IMR-90 (cell line): Measurements from ENCODE around the gene KAT6B. TPM values are rescaled to one million over a fixed set of nuclear protein-coding genes. Genes with fewer than 3 reads are reported as not detected.

Experiments
- ATAC-seq: fragments of 200-7000 bp; cut with Tn5 transposase; 2 replicates; pipeline ENCODE4 v1.9.1; 2020; ENCODE audit warnings: low read depth, mild to moderate bottlenecking, moderate library complexity
- BruUV-seq: library from RNA; stranded (reverse); fragments of 400-500 nt; replicated peaks from 2 replicates; lab custom pipeline; 2021; lab: Mats Ljungman, UMichigan
- CTCF ChIA-PET: fragments of 300-600 bp; formaldehyde crosslinking; extraction: SDS; loops from one replicate; lab custom pipeline; 2021; ENCODE audit warnings: antibody characterized with exemption; lab: Yijun Ruan, JAX
- POLR2A ChIA-PET: fragments of 300-600 bp; sonication (Branson Sonifier 250); formaldehyde crosslinking; loops from one replicate; lab custom pipeline; 2022; ENCODE audit warnings: antibody characterized with exemption; ENCODE audit not compliant: unreplicated experiment; lab: Charles Lee
- DNase-seq: peaks from one replicate; pipeline ENCODE4 v3.0.0; 2013
- H2AFZ ChIP-seq: replicated peaks from 2 replicates; pipeline ENCODE3; 2013; ENCODE audit warnings: low read length, mild to moderate bottlenecking; ENCODE audit not compliant: poor library complexity
- H2AK5ac ChIP-seq: 2 replicates; pipeline ENCODE4 v1.6.1; 2013; ENCODE audit warnings: low read depth, low read length, inconsistent platforms
- H2AK9ac ChIP-seq: replicated peaks from 2 replicates; pipeline ENCODE3; 2013; ENCODE audit warnings: mild to moderate bottlenecking, low read depth, low read length, moderate library complexity; ENCODE audit not compliant: poor library complexity
- H2BK120ac ChIP-seq: 2 replicates; pipeline ENCODE4 v1.6.1; 2013; ENCODE audit warnings: low read depth, low read length, inconsistent platforms
- H2BK15ac ChIP-seq: 3 replicates; pipeline ENCODE4 v1.6.1; 2013; ENCODE audit warnings: low read depth, low read length, inconsistent platforms
- H2BK20ac ChIP-seq: 2 replicates; pipeline ENCODE4 v1.6.1; 2013; ENCODE audit warnings: low read depth, mild to moderate bottlenecking, inconsistent platforms, low read length, moderate library complexity
- H2BK5ac ChIP-seq: 2 replicates; pipeline ENCODE4 v1.6.1; 2013; ENCODE audit warnings: mild to moderate bottlenecking, low read depth, low read length, inconsistent platforms; ENCODE audit not compliant: poor library complexity, severe bottlenecking
- H3K14ac ChIP-seq: replicated peaks from 2 replicates; pipeline ENCODE4 v1.6.1; 2013; ENCODE audit warnings: low read depth, low read length, inconsistent platforms
- H3K18ac ChIP-seq: 2 replicates; pipeline ENCODE4 v1.6.1; 2013; ENCODE audit warnings: low read depth, low read length, control low read depth
- H3K23ac ChIP-seq: 2 replicates; pipeline ENCODE4 v1.6.1; 2013; ENCODE audit warnings: low read depth, low read length, inconsistent platforms
- H3K27ac ChIP-seq: 2 replicates; pipeline ENCODE4 v1.5.1; 2013; ENCODE audit warnings: mild to moderate bottlenecking, control low read depth, low read length; ENCODE audit not compliant: insufficient read depth
- H3K27me3 ChIP-seq: 2 replicates; pipeline ENCODE4 v1.6.1; 2013; ENCODE audit warnings: low read length; ENCODE audit not compliant: control insufficient read depth, insufficient read depth
- H3K36me3 ChIP-seq: 2 replicates; pipeline ENCODE4 v1.6.1; 2013; ENCODE audit warnings: low read length, mixed read lengths; ENCODE audit not compliant: control insufficient read depth, insufficient read depth
- H3K4ac ChIP-seq: 2 replicates; pipeline ENCODE4 v1.6.1; 2013; ENCODE audit warnings: low read depth, low read length, inconsistent platforms
- H3K4me1 ChIP-seq: 2 replicates; pipeline ENCODE4 v1.6.1; 2013; ENCODE audit warnings: low read length, mixed read lengths; ENCODE audit not compliant: control insufficient read depth, insufficient read depth
- H3K4me2 ChIP-seq: 2 replicates; pipeline ENCODE4 v1.6.1; 2013; ENCODE audit warnings: low read depth, mild to moderate bottlenecking, control low read depth, low read length, moderate library complexity
- H3K4me3 ChIP-seq: 2 replicates; pipeline ENCODE4 v1.5.1; 2013; ENCODE audit warnings: low read depth, mild to moderate bottlenecking, control low read depth, low read length, moderate library complexity; ENCODE audit not compliant: insufficient read depth
- H3K56ac ChIP-seq: 2 replicates; pipeline ENCODE4 v1.6.1; 2013; ENCODE audit warnings: low read length, inconsistent platforms; ENCODE audit not compliant: insufficient read depth; ENCODE audit errors: extremely low read depth
- H3K79me1 ChIP-seq, 2 experiments: 2 replicates each; pipeline ENCODE4 v1.6.1; 2013; ENCODE audit warnings: low read length in 2 of 2, inconsistent platforms in 1 of 2, low read depth in 1 of 2
- H3K9ac ChIP-seq: 2 replicates; pipeline ENCODE4 v1.6.1; 2013; ENCODE audit warnings: low read depth, low read length, control low read depth
- H3K9me1 ChIP-seq: 2 replicates; pipeline ENCODE4 v1.6.1; 2013; ENCODE audit warnings: low read length, inconsistent platforms; ENCODE audit not compliant: insufficient read depth
- H3K9me3 ChIP-seq: 2 replicates; pipeline ENCODE4 v1.6.1; 2013; ENCODE audit warnings: low read length; ENCODE audit not compliant: control insufficient read depth, insufficient read depth
- H4K20me1 ChIP-seq: 2 replicates; pipeline ENCODE4 v1.6.1; 2013; ENCODE audit warnings: low read length, inconsistent platforms; ENCODE audit not compliant: insufficient read depth
- H4K5ac ChIP-seq: 2 replicates; pipeline ENCODE4 v1.6.1; 2013; ENCODE audit warnings: mild to moderate bottlenecking, low read depth, low read length, control low read depth
- H4K8ac ChIP-seq, 2 experiments: 2 replicates each; pipeline ENCODE4 v1.6.1; 2013; ENCODE audit warnings: low read depth in 2 of 2, low read length in 2 of 2, control low read depth in 1 of 2, inconsistent platforms in 1 of 2
- H4K91ac ChIP-seq: 2 replicates; pipeline ENCODE4 v1.6.1; 2013; ENCODE audit warnings: low read depth, low read length, inconsistent platforms; ENCODE audit not compliant: insufficient read depth
- MAFK ChIP-seq: IDR thresholded peaks from 2 replicates; pipeline ENCODE4 v1.6.1; 2012; ENCODE audit warnings: low read depth, low read length, improper control_type of control experiment
- MAZ ChIP-seq: IDR thresholded peaks from 2 replicates; pipeline ENCODE4 v1.6.1; 2012; ENCODE audit warnings: low read depth, mild to moderate bottlenecking, low read length, improper control_type of control experiment, moderate library complexity, borderline replicate concordance
- RAD21 ChIP-seq: IDR thresholded peaks from 2 replicates; pipeline ENCODE4 v1.6.1; 2012; ENCODE audit warnings: low read length, improper control_type of control experiment
- WGBS, 2 experiments: methylation state at CpG; one replicate each; pipeline versions ENCODE4 v1.1.5 to v1.1.7; 2013; ENCODE audit warnings: missing lambda C conversion rate in 2 of 2; ENCODE audit not compliant: insufficient read length in 1 of 2; ENCODE audit errors: extremely low coverage in 2 of 2; 5-methylcytosine and 5-hydroxymethylcytosine counted together
- dilution Hi-C: fragments of 300-500 bp; cut with HindIII; formaldehyde crosslinking; loops from one replicate; pipeline ENCODE4 v1.14.3; 2018; ENCODE audit warnings: low sequenced_read_pairs; ENCODE audit not compliant: unreplicated experiment
- in situ Hi-C: fragments of 300-500 bp; cut with MboI; formaldehyde crosslinking; loops from 3 replicates; pipeline ENCODE4 v1.14.3; 2019; ENCODE audit warnings: low sequenced_read_pairs, inconsistent platforms, mixed read lengths
- intact Hi-C: fragments of 100-400 bp; cut with micrococcal nuclease; formaldehyde crosslinking; loops from 2 replicates; pipeline ENCODE4 v1.10.0; 2022
- polyA plus RNA-seq, 3 experiments: library from polyadenylated mRNA; depleted of rRNA; stranded (reverse); fragments of >200 nt; gene quantifications; 2 replicates each; pipeline ENCODE4 v1.2.3, GENCODE V29; 2012; ENCODE audit warnings: low replicate concordance in 1 of 3
- total RNA-seq: library from RNA; depleted of rRNA; stranded (reverse); fragments of >200 nt; gene quantifications from 2 replicates; pipeline ENCODE4 v1.2.3, GENCODE V29; 2012

The KAT6B gene
- total and polyA plus RNA-seq, 2 of the 4 experiments (the other 2 are of a cell fraction) = 8.8 to 28.1 TPM

DNA sequence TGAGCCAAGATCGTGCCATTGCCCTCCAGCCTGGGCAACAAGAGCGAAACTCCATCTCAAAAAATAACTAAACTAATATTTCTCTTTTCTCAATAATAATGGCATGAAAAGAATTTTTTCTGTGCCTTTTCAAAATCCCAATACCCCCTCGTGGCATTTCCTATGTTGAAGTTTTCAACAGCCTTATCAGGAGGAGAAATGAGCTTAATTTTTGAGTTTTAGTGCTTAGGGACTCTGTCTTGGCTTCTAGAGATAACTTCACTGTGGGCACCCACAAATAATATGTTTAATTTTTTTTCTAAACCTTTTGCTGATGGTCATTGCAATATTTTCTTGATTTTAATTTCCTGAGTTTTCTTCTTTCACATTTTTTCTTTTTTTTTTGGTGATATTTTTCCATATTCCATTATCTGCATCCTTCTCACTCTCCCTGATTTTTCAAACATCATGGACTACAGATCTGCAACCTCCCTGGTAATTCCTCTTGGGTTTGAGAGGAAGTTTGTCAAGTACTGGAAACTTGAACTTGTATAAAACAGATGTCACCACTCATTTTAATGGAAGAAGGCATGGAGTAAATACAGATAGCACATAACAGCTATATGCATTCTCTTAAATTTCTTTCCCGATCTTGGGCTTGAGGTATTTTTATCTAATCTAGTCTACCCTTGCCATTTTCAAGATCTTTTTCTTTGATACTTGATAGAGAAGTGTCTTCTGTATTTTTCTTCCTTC lies 84.0 kb downstream of the KAT6B start:
- H3K27ac ChIP-seq = peak overlapping the region; percentile 46; the same call in 1 of the 2 replicates
- peaks cover 9% of the 10 kb centered on the region; the same call in 1 of the 2 replicates for H4K20me1 ChIP-seq
- dilution Hi-C loops = no loop called here
- no peak overlapping the region for H2AK5ac ChIP-seq
- intact Hi-C loops = loop anchor here (10.0 kb wide), 1 partner anchor 366 kb away; no protein-coding TSS in a partner anchor
- peak overlapping the region; percentile 48 for H2BK20ac ChIP-seq
- peaks cover 14% of the 10 kb centered on the region for H3K9me1 ChIP-seq
- no peak overlapping the region for H3K56ac ChIP-seq
- H2AFZ ChIP-seq = no peak overlapping the region
- POLR2A ChIA-PET = no interaction called here
- 0 out of 2 replicates have a peak overlapping the region, but pooled peaks have one; percentile 22 for H3K14ac ChIP-seq
- H3K4me1 ChIP-seq = peaks cover 17% of the 10 kb centered on the region
- no peak overlapping the region for H2BK15ac ChIP-seq
- TF ChIP-seq MAZ (no peak), MAFK (no peak), RAD21 (no peak)
- peak; percentile 40; the same call in 1 of the 2 replicates for ATAC-seq
- no peak overlapping the region for H3K4me3 ChIP-seq
- no peak overlapping the region for H4K5ac ChIP-seq
- no peaks in the 10 kb centered on the region for H3K36me3 ChIP-seq
- peaks cover 43 to 69% of the 10 kb centered on the region in 2 experiments for H3K79me1 ChIP-seq
- peak overlapping the region; percentile 78; the same call in 1 of the 2 replicates for H3K4me2 ChIP-seq
- CTCF ChIA-PET = interaction anchor here (0.6 to 0.7 kb wide), 2 partner anchors 11 to 1476 kb away, joined by 3 to 4 read pairs; no protein-coding TSS in a partner anchor
- no peaks in the 10 kb centered on the region for H3K27me3 ChIP-seq
- no peak overlapping the region for H3K23ac ChIP-seq
- peak overlapping the region; percentile 3; the same call in 1 of the 2 replicates for H3K18ac ChIP-seq
- peak overlapping the region in 1 of 2 experiments; percentile 30; a peak in 1 of 4 replicates for H4K8ac ChIP-seq
- BruUV-seq = no TSS peak
- no peaks in the 10 kb centered on the region for H3K9me3 ChIP-seq
- H2BK120ac ChIP-seq = peak overlapping the region; percentile 25
- no peak overlapping the region for H3K4ac ChIP-seq
- no peak overlapping the region for H3K9ac ChIP-seq
- no peak overlapping the region for H4K91ac ChIP-seq
- no peak overlapping the region for H2AK9ac ChIP-seq
- peak overlapping the region; percentile 73 for H2BK5ac ChIP-seq
- no peak for DNase-seq
- in situ Hi-C loops = no loop called here
- no CpG with 5 or more reads among the region's 4 CpGs for WGBS, 2 experiments
